Measurements from ENCODE around the gene CLEC18A. TPM values are rescaled to one million over a fixed set of nuclear protein-coding genes. Genes with fewer than 3 reads are reported as not detected.
A peak's percentile ranks its signal among the peaks of the same experiment; 100 is the strongest.
"Not testable (repeated sequence)": the region's sequence is repeated elsewhere in the genome, so short reads cannot be mapped to it uniquely, and the experiment has no call there.

Gene CLEC18A
- total RNA-seq (2014; rRNA removed) (0.22 TPM in 1 of 2 replicates, not detected in the other), Bru-seq, nascent RNA (percentile 13 among the genes with signal in this experiment), BruChase-seq, experiment 1, labeled RNA remaining after a 6-hour chase (percentile 34 among the genes with signal in this experiment), BruChase-seq, experiment 2, labeled RNA remaining after a 2-hour chase (percentile 32 among the genes with signal in this experiment)
- long read RNA-seq: 0 reads

- H4K20me1 ChIP-seq (ENCODE audit: low read length); H3K9me2 ChIP-seq (replicated peaks; ENCODE audit: low read length); DNase-seq; H3K9me3 ChIP-seq (ENCODE audit: low read length); POLR2A ChIA-PET (ENCODE audit: unreplicated experiment); H3K27ac ChIP-seq (ENCODE audit: low read length); H3K4me2 ChIP-seq (ENCODE audit: low read length); H3K27me3 ChIP-seq (ENCODE audit: low read length); H2AFZ ChIP-seq (ENCODE audit: low read length); H3F3A ChIP-seq (ENCODE audit: low read length, unreplicated experiment); H3K9ac ChIP-seq (ENCODE audit: low read length); intact Hi-C loops (cut with micrococcal nuclease); BruUV-seq (replicated peaks); CTCF ChIA-PET; H3K4me1 ChIP-seq (ENCODE audit: insufficient read depth, low read length); H3K4me3 ChIP-seq (ENCODE audit: low read length); H3K36me3 ChIP-seq (ENCODE audit: low read depth, low read length); H3K79me2 ChIP-seq (ENCODE audit: low read length): not testable (repeated sequence)
- peak; percentile 66 for ATAC-seq
Observed at GRCh38 chr16:69951017-69951671, at the start of gene CLEC18A. TSS of gene CLEC18A (plus strand) at chr16:69951334. CDS start at chr16:69951367, 33 bp downstream.

GRCh38 chr16:69903865-69904415, 47.2 kb upstream of the CLEC18A start:
- TF ChIP-seq EZH2 (IDR thresholded peaks at IDR 0.05; ENCODE audit: low read length, unreplicated experiment) (no peak), CTCF (conservative IDR thresholded peaks at IDR 0.05; ENCODE audit: low read depth, low read length) (no peak), EZH2phosphoT487 (IDR thresholded peaks at IDR 0.05; ENCODE audit: borderline replicate concordance, low read length) (no peak)
- no peaks in the 10 kb centered on the region for H3K9me3 ChIP-seq (ENCODE audit: low read length)
- no peak for DNase-seq
- POLR2A ChIA-PET (ENCODE audit: unreplicated experiment): no interaction called here
- no peaks in the 10 kb centered on the region for H3F3A ChIP-seq (ENCODE audit: low read length, unreplicated experiment)
- H3K27ac ChIP-seq (ENCODE audit: low read length): no peak overlapping the region
- no peaks in the 10 kb centered on the region for H3K27me3 ChIP-seq (ENCODE audit: low read length)
- no TSS peak for BruUV-seq (replicated peaks)
- CTCF ChIA-PET: no interaction called here
- H3K4me1 ChIP-seq (ENCODE audit: insufficient read depth, low read length): peaks cover 7% of the 10 kb centered on the region
- no peak overlapping the region for H3K4me2 ChIP-seq (ENCODE audit: low read length)
- no peak overlapping the region for H3K4me3 ChIP-seq (ENCODE audit: low read length)
- no peaks in the 10 kb centered on the region for H3K9me2 ChIP-seq (replicated peaks; ENCODE audit: low read length)
- H3K36me3 ChIP-seq (ENCODE audit: low read depth, low read length): no peaks in the 10 kb centered on the region
- intact Hi-C loops (cut with micrococcal nuclease): no loop called here
- no peaks in the 10 kb centered on the region for H4K20me1 ChIP-seq (ENCODE audit: low read length)
- no peak overlapping the region for H3K9ac ChIP-seq (ENCODE audit: low read length)
- no peak for ATAC-seq
- H3K79me2 ChIP-seq (ENCODE audit: low read length): no peaks in the 10 kb centered on the region
- no peak overlapping the region for H2AFZ ChIP-seq (ENCODE audit: low read length)

GRCh38 chr16:69904495-69905170, 46.5 kb upstream of the CLEC18A start:
- Histone ChIP-seq H3K9me2 (replicated peaks; ENCODE audit: low read length) (no peaks in the 10 kb centered on the region), H2AFZ (ENCODE audit: low read length) (no peak overlapping the region), H4K20me1 (ENCODE audit: low read length) (no peaks in the 10 kb centered on the region), H3K4me2 (ENCODE audit: low read length) (no peak overlapping the region), H3K27me3 (ENCODE audit: low read length) (no peaks in the 10 kb centered on the region), H3K4me3 (ENCODE audit: low read length) (no peak overlapping the region), H3K27ac (ENCODE audit: low read length) (no peak overlapping the region), H3K79me2 (ENCODE audit: low read length) (no peaks in the 10 kb centered on the region), H3K36me3 (ENCODE audit: low read depth, low read length) (no peaks in the 10 kb centered on the region), H3K9me3 (ENCODE audit: low read length) (no peaks in the 10 kb centered on the region), H3K9ac (ENCODE audit: low read length) (no peak overlapping the region), H3F3A (ENCODE audit: low read length, unreplicated experiment) (no peaks in the 10 kb centered on the region), H3K4me1 (ENCODE audit: insufficient read depth, low read length) (peaks cover 12% of the 10 kb centered on the region)
- DNase-seq (no peak), ATAC-seq (no peak)
- CTCF ChIA-PET: no interaction called here
- POLR2A ChIA-PET (ENCODE audit: unreplicated experiment): no interaction called here
- intact Hi-C loops (cut with micrococcal nuclease): no loop called here
- no TSS peak for BruUV-seq (replicated peaks)
- no peak for TF ChIP-seq CTCF (conservative IDR thresholded peaks at IDR 0.05; ENCODE audit: low read depth, low read length)
- no peak for TF ChIP-seq EZH2 (IDR thresholded peaks at IDR 0.05; ENCODE audit: low read length, unreplicated experiment)
- no peak for TF ChIP-seq EZH2phosphoT487 (IDR thresholded peaks at IDR 0.05; ENCODE audit: borderline replicate concordance, low read length)
